Mesenteric fat pad (tissue), 1 donor: ENCODE data around the gene NHEJ1. TPM values are rescaled to one million over a fixed set of nuclear protein-coding genes. Genes with fewer than 3 reads are reported as not detected.

Source experiments
- DNase-seq: peaks from one replicate; pipeline ENCODE4 v3.0.0-alpha.2; 2020; ENCODE audit warnings: low spot score
- total RNA-seq: library from RNA; stranded (reverse); fragmentation: NEBNext Ultra II Directional; extraction: Animal tissue kit (Norgen Biotek cat#: 25700); gene quantifications from one replicate; pipeline ENCODE4 v1.2.1, GENCODE V29; 2021
- donor health status: DM: yes; HTN: yes; CAD: no.

The NHEJ1 gene
- total RNA-seq, 1 donor from 2014 or later, result 13.8 TPM

DNA sequence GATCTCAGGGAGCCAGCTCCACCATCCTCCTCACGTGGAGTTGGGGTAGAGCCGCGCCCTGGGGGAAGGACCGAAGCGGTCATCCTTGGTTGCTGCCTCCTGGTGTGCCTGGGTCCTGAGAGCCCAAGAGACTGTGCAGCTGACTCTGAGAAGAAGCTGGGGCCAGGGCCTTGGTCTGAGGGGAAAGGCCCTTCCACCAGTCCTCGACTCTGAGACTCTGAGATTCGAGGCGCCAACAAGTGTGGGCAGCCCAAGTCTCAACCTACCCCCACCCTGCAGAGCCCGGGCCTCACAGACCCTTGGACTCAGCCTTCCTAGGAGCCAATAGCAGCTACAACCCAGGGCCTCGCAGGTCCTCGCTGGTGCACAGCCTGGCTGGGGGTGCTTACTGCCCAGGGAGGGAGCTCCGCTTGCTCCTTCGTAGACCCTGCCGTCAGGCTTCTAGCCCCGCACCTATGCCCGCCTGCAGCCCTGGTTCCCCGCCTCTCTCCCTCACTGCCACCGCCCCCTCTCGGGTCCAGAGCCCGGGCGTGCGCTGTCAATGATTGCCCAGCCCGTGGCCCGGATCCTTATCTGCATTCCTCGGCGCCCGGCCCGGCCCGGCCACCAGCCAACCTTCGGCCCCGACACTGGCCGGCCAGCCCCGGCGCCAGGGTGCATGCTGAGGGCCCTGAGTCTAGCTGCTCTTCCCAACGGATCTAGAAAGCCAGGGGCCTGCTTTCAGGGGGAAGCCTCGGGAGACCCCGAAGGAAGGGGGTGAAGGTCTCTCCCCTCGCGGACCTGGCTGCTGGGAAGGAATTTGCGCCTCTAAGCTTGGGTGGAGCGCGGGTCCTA, 101.9 kb downstream of the NHEJ1 start:
- DNase-seq, result peak; percentile 89

- DNase-seq, result peak; percentile 93
Observed at GRCh38 chr2:219057709-219058540, 102.7 kb downstream of the NHEJ1 start.

GRCh38 chr2:219056896-219057708, 103.5 kb downstream of the NHEJ1 start:
- DNase-seq, result peak; percentile 86

DNA sequence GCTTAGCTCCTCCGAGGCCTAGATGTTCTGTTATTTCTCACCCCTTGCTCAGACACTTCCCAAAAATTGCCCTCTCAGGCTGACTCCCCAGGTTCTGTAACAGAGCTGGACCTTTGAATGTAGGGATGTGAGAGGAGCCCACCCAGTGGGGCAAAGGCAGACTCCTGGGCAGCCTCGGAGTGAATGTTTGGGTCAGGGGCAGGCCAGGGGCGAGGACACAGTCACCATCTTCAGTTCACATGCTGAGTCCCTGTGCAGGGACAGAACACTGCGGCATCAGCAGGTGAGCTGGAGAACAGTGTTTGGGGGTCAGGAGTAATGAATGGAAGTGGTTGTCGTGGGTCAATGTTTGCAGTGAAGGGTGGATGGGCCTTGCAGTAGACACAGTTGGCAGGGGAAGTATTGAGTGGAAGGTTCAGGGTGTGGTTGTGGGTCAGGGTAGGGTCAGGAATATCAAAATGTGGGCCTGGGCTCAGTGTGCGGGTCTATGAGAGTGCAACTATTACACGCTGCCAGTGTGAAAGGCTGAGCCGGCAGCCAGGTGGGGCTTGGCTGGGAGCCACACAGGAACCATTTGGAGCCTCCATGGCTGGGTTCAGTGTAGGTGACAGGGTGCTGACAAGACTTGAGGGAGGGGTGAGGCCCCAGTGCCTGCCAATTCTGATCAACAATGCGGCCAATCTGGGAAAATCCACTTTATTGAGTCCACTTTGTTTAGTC, 104.3 kb downstream of the NHEJ1 start:
- DNase-seq, result peak; percentile 84

DNA sequence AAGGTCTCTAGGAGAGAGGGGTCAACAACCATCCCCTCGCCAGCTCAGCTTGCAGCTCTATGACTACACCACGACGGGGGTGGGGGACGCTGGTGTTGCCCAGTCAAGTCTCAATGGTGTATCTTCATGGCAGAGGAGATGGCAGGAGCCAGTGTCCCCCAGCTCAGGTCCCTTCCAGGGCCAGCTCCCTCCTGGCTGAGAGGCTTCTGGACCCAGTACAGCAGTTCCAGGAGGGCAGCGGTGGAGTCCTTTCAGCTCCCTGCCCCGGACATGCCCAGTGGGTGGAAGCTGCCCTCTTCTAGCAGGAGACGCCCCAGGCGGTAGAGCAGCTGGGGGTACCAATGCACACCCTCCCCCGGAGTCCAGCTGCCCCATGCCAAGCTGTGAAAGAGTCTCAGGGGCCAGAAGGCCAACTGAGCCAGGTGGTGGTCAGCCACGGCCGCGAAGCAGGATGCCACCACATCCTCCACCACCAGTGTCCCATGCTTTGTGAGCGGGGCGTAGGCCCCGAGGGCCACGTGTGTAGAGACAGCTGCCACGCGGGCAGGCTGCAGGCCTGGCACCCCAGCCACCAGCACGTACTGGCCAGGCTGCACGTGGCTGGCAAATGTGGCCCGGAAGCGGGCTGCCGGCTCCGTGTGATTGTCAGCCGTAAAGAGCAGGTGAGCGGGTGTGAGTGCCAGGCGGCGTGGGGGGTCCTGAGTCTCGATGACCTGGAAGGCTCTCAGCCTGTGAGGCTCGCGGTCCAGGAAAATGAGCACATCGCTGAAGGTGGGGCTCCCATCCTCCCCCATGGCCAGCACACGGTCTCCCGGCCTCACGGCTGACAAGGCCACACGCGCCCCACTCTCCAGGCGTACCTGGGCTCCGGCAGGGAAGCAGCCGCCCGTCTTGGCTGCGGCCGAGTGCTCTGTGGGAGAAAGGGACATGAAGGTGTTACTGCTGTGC, 105.4 kb downstream of the NHEJ1 start:
- DNase-seq, result peak; percentile 87

DNA sequence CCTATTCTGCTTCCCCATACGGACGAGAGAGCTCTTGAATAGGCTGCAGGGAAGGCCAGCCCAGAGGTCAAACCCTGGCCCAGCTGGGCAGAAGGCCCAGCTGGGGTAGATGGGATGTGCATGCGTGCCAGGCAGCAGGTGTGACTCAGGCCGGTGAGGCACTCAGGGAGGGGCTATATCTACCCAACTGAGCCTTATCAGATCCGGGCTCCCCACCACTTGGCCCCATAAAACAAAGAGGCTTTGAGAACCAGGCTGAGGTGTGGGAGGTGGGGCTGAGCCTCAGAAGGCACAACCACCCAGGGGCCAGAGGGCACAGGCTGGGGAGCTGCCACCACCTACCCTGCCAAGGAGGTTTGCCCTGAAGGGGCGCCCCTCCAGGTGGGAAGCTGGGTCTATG, 111.3 kb downstream of the NHEJ1 start:
- peak; percentile 62 for DNase-seq

GRCh38 chr2:219045937-219046550, 114.6 kb downstream of the NHEJ1 start:
- DNase-seq, result peak; percentile 47

DNA sequence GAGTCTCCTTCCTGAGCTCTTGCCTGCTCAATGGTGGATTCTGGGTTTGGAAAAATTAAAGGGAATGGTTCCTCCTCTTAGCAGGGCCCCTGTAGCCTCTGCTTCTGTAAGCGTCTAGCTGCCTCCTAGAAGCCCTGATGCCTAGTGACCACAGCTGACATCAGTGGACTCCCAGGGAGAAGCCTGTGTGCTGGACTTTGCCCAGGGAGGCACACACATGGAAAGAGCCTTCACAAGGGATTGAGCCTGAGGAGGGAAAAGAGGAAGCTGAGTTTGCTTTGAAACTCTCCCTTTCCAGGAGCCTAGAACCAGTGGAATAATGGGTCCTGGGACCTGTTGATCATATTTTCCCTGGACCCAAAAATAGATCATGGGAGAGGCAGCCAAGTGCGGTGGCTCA, 117.9 kb downstream of the NHEJ1 start:
- DNase-seq, result peak; percentile 41

DNA sequence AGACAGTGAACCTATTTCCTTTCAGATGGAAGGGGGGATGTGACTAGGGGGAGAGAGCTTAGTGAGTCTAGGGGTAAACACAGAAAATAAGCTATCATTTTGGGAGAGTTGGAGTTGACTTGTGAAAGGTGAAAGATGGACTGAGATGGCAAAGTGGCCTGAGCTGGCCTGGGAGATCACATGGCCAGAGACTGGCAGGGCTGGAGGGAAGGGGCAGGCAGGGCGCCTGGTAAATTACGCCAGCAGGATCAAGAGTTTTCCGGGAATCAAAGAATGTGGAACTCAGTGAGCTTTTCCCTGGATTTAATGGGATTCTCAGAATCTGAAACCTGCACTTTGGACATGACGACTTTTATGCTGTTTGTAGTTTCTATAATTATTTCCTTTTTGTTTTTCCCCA, 118.5 kb downstream of the NHEJ1 start:
- DNase-seq, result peak; percentile 43

DNA sequence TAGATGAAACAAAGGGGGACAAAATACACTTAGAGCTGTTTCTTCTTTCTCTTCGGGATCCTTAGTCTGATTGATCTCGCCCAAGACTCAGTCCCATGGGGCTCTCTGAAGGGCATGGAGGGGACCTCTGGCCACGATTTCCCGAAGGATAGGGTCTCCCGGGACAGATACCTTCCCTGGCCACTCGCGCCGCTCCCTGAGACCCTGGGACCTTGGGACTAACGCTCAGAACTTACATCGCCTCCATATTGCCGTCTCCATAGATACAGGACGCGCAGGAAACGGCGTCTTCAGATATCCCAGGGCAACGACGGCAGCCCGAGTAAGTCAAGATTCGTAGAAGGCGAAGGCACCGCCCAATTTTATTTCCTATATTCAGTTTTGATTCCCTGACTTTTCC, 119.4 kb downstream of the NHEJ1 start, which contains the start of gene CFAP65:
Gene CFAP65, minus strand, starts transcription at position 265 of the 400 bp plus-strand sequence. CDS start 2,468 bp downstream, outside the sequence.
- DNase-seq, result peak; percentile 72

DNA sequence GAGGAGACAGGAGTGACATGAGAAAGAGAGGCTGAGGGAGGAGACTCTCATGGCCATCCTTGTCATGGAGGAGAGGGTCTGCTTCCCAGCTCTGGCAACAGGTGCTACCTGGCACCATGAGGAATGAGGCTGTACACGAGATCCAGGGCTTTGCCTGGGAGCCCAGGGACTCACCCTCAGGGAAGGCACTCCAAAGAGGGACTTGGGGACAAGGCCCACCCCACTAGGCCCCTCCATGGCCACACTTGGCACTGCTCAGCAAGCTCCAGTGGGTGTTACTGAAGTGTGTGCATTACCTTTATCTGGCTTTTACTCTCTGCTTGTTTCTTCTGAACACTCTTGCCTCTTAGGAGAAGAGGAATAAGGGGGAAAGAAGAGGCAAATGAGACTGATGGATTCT, 122.0 kb downstream of the NHEJ1 start:
- no peak for DNase-seq

GRCh38 chr2:219037783-219038499, 122.7 kb downstream of the NHEJ1 start:
- DNase-seq, result no peak

- no peak for DNase-seq
Observed at GRCh38 chr2:219035942-219036341, 124.7 kb downstream of the NHEJ1 start.

DNA sequence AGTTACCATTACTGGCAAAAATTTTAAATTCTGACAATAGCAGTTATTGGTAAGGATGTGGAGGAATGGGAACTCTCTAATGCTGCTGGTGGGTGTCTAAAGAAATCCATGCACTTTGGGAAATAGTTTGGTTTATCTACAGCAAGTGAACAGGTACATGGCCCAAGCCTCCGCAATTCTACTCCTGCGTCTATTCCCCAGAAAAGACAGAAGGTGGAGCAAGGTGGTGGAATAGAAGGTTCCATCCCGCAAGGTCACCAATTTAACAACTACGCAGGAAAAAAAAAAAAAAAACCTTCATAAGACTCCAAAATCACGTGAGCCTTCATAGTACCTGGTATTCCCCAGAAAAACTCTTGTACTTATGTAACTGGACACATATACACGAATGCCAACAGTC, 125.8 kb downstream of the NHEJ1 start:
- DNase-seq, result no peak

GRCh38 chr2:219032051-219032745, 128.4 kb downstream of the NHEJ1 start:
- no peak for DNase-seq

- no peak for DNase-seq
Observed at GRCh38 chr2:219031005-219031738, 129.4 kb downstream of the NHEJ1 start.
